SK-N-SH (cell line): Measurements from ENCODE around the gene SQOR.

Experiments
- CHD2 ChIP-seq: fragments of 150-350 bp; IDR thresholded peaks from 2 replicates; pipeline ENCODE4 v1.6.1; 2018; ENCODE audit warnings: low read length; ENCODE audit not compliant: partially characterized antibody
- ELF1 ChIP-seq: IDR thresholded peaks from 2 replicates; pipeline ENCODE4 v1.4.0; 2012
- EP300 ChIP-seq, 2 experiments: IDR thresholded peaks; 2 replicates each; pipeline versions ENCODE4 v1.4.0 to v1.6.1; 2012; ENCODE audit warnings: borderline replicate concordance in 1 of 2, low read depth in 1 of 2, low read length in 1 of 2
- FOXM1 ChIP-seq: IDR thresholded peaks from 2 replicates; pipeline ENCODE4 v1.4.0; 2012; ENCODE audit warnings: low read depth, mild to moderate bottlenecking
- NRF1 ChIP-seq: IDR thresholded peaks from 2 replicates; pipeline ENCODE4 v1.6.1; 2012; ENCODE audit warnings: low read depth, mild to moderate bottlenecking, low read length
- TF ChIP-seq, protein P1 (sequence below): fragments of 200-600 bp; sonication (generic); IDR thresholded peaks from 2 replicates; pipeline ENCODE4 v1.6.1; 2017; ENCODE audit warnings: antibody characterized with exemption, mild to moderate bottlenecking, moderate library complexity
- TF ChIP-seq, protein P2 (sequence below): IDR thresholded peaks from 2 replicates; pipeline ENCODE4 v1.4.0; 2012; ENCODE audit warnings: low read depth, borderline replicate concordance

DNA sequence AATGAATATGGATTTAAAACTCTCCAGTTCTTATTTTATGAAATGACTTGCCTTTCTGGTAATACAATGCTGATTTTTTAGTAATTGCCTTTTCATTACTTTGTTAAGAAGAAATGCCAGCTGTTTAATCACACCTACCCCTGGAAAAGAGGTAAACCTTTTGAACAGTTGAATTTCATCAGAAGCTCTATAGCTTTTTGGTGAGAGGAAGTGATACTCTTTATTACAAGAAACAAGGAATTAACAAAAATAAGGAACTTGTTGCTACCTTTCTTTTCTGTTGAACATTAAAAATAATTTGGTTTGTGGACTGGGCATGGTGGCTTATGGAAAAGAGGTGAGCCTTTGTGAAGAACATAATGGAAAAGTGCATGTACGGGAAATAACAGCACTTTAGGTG is 28.0 kb upstream of the SQOR start:
- TF ChIP-seq ELF1, result no peak
- TF ChIP-seq CHD2, result no peak
- TF ChIP-seq EP300 (IDR thresholded peaks at IDR 0.05; ENCODE audit: borderline replicate concordance in 1 of 2, low read depth in 1 of 2, low read length in 1 of 2), result no peak
- TF ChIP-seq NRF1, result no peak
- TF ChIP-seq, protein P1, sequence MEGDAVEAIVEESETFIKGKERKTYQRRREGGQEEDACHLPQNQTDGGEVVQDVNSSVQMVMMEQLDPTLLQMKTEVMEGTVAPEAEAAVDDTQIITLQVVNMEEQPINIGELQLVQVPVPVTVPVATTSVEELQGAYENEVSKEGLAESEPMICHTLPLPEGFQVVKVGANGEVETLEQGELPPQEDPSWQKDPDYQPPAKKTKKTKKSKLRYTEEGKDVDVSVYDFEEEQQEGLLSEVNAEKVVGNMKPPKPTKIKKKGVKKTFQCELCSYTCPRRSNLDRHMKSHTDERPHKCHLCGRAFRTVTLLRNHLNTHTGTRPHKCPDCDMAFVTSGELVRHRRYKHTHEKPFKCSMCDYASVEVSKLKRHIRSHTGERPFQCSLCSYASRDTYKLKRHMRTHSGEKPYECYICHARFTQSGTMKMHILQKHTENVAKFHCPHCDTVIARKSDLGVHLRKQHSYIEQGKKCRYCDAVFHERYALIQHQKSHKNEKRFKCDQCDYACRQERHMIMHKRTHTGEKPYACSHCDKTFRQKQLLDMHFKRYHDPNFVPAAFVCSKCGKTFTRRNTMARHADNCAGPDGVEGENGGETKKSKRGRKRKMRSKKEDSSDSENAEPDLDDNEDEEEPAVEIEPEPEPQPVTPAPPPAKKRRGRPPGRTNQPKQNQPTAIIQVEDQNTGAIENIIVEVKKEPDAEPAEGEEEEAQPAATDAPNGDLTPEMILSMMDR, result no peak
- TF ChIP-seq, protein P2, sequence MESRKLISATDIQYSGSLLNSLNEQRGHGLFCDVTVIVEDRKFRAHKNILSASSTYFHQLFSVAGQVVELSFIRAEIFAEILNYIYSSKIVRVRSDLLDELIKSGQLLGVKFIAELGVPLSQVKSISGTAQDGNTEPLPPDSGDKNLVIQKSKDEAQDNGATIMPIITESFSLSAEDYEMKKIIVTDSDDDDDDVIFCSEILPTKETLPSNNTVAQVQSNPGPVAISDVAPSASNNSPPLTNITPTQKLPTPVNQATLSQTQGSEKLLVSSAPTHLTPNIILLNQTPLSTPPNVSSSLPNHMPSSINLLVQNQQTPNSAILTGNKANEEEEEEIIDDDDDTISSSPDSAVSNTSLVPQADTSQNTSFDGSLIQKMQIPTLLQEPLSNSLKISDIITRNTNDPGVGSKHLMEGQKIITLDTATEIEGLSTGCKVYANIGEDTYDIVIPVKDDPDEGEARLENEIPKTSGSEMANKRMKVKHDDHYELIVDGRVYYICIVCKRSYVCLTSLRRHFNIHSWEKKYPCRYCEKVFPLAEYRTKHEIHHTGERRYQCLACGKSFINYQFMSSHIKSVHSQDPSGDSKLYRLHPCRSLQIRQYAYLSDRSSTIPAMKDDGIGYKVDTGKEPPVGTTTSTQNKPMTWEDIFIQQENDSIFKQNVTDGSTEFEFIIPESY, result no peak
- TF ChIP-seq FOXM1, result no peak
